H1 (cell line): ENCODE data around the gene VEZT. TPM values are rescaled to one million over a fixed set of nuclear protein-coding genes. Genes with fewer than 3 reads are reported as not detected.

Experiments used
- CTCF ChIA-PET: fragments of 300-600 bp; sonication (Branson Sonifier 250); formaldehyde crosslinking; loops from one replicate; lab custom pipeline; 2021; ENCODE audit not compliant: partially characterized antibody; lab: Charles Lee
- POLR2A ChIA-PET: fragments of 300-600 bp; sonication (Branson Sonifier 250); formaldehyde crosslinking; loops from one replicate; lab custom pipeline; 2021; ENCODE audit warnings: inconsistent platforms; ENCODE audit not compliant: partially characterized antibody; lab: Charles Lee
- DNase-seq, 2 experiments: peaks; one replicate each; pipeline versions ENCODE4 v3.0.0 to v3.0.0-alpha.2; 2010 to 2022; ENCODE audit warnings: low spot score in 2 of 2, low read depth in 1 of 2, mixed read lengths in 1 of 2
- FAIRE-seq: peaks from 2 replicates; lab custom pipeline; 2011; peaks lifted over from hg19 to GRCh38; lab: Jason Lieb, UNC
- H2AFZ ChIP-seq: 2 replicates; pipeline ENCODE4 v1.8.1; 2012; ENCODE audit warnings: low read length, inconsistent platforms
- H2AK5ac ChIP-seq: 2 replicates; pipeline ENCODE4 v1.6.1; 2013; ENCODE audit warnings: low read depth, low read length
- H2BK120ac ChIP-seq: replicated peaks from 2 replicates; pipeline ENCODE3; 2013; ENCODE audit warnings: low read depth, low read length, inconsistent platforms
- H2BK12ac ChIP-seq: 2 replicates; pipeline ENCODE4 v1.6.1; 2013; ENCODE audit warnings: low read depth, low read length
- H2BK15ac ChIP-seq: 2 replicates; pipeline ENCODE4 v1.6.1; 2013; ENCODE audit warnings: low read length
- H2BK20ac ChIP-seq: 2 replicates; pipeline ENCODE4 v1.6.1; 2013; ENCODE audit warnings: low read length
- H2BK5ac ChIP-seq: 2 replicates; pipeline ENCODE4 v1.6.1; 2013; ENCODE audit warnings: low read depth, low read length
- H3K14ac ChIP-seq: 2 replicates; pipeline ENCODE4 v1.6.1; 2013; ENCODE audit warnings: inconsistent platforms; ENCODE audit not compliant: insufficient read length
- H3K18ac ChIP-seq: 2 replicates; pipeline ENCODE4 v1.6.1; 2013; ENCODE audit warnings: low read length; ENCODE audit errors: extremely low read depth
- H3K23ac ChIP-seq: 2 replicates; pipeline ENCODE4 v1.6.1; 2013; ENCODE audit warnings: inconsistent platforms; ENCODE audit not compliant: insufficient read length
- H3K23me2 ChIP-seq: 2 replicates; pipeline ENCODE4 v1.6.1; 2013; ENCODE audit warnings: low read depth, low read length
- H3K27ac ChIP-seq: 2 replicates; pipeline ENCODE4 v1.6.1; 2011; ENCODE audit warnings: low read depth, low read length, inconsistent platforms
- H3K27me3 ChIP-seq, 4 experiments: replicated peaks in 1 of 4; 1 replicate in 1 of 4; 2 replicates in 3 of 4; pipeline versions ENCODE4 v1.6.1 to v1.8.1; 2011 to 2013; ENCODE audit warnings: low read length in 3 of 4, mild to moderate bottlenecking in 3 of 4, inconsistent platforms in 2 of 4, mixed read lengths in 2 of 4, moderate library complexity in 1 of 4; ENCODE audit not compliant: control insufficient read depth in 3 of 4, insufficient read depth in 3 of 4; ENCODE audit errors: extremely low read depth in 1 of 4
- H3K36me3 ChIP-seq, 4 experiments: 2 replicates each; pipeline versions ENCODE4 v1.6.1 to v1.8.1; 2011 to 2013; ENCODE audit warnings: mild to moderate bottlenecking in 4 of 4, low read length in 3 of 4, moderate library complexity in 2 of 4, control low read depth in 1 of 4, inconsistent platforms in 1 of 4; ENCODE audit not compliant: insufficient read depth in 4 of 4, control insufficient read depth in 2 of 4
- H3K4ac ChIP-seq: replicated peaks from 2 replicates; pipeline ENCODE3; 2013; ENCODE audit warnings: low read length, low read depth, mixed read lengths, inconsistent platforms; ENCODE audit not compliant: insufficient read length
- H3K4me1 ChIP-seq, 4 experiments: replicated peaks in 1 of 4; 1 replicate in 1 of 4; 2 replicates in 3 of 4; pipeline versions ENCODE4 v1.6.1 to v1.8.1; 2011 to 2013; ENCODE audit warnings: low read length in 3 of 4, inconsistent platforms in 2 of 4, mixed read lengths in 1 of 4; ENCODE audit not compliant: insufficient read depth in 4 of 4, control insufficient read depth in 3 of 4
- H3K4me2 ChIP-seq, 2 experiments: 2 replicates each; pipeline versions ENCODE4 v1.6.1 to v1.8.1; 2011 to 2013; ENCODE audit warnings: low read depth in 2 of 2, low read length in 2 of 2, control low read depth in 1 of 2, inconsistent platforms in 1 of 2, mild to moderate bottlenecking in 1 of 2; ENCODE audit not compliant: insufficient read depth in 1 of 2
- H3K4me3 ChIP-seq, 4 experiments: fragments of 200-600, 300-600 bp in 1 of 4; sonication (generic), shearing (Covaris generic), sonication (Bioruptor Twin) in 1 of 4; 2 replicates each; pipeline versions ENCODE4 v1.5.1 to v1.8.1; 2011 to 2016; ENCODE audit warnings: low read length in 4 of 4, low read depth in 3 of 4, control low read depth in 2 of 4, inconsistent platforms in 2 of 4, mild to moderate bottlenecking in 2 of 4, mixed read lengths in 1 of 4, moderate library complexity in 1 of 4; ENCODE audit not compliant: insufficient read depth in 2 of 4; ENCODE audit errors: extremely low read depth in 1 of 4
- H3K56ac ChIP-seq: replicated peaks from 2 replicates; pipeline ENCODE3; 2013; ENCODE audit warnings: low read depth, mild to moderate bottlenecking, mixed read lengths, low read length, inconsistent platforms; ENCODE audit not compliant: insufficient read length
- H3K79me1 ChIP-seq: 2 replicates; pipeline ENCODE4 v1.6.1; 2013; ENCODE audit warnings: low read depth, low read length, control low read depth
- H3K79me2 ChIP-seq, 2 experiments: 2 replicates each; pipeline versions ENCODE4 v1.6.1 to v1.8.1; 2012 to 2013; ENCODE audit warnings: low read length in 2 of 2, mild to moderate bottlenecking in 2 of 2, inconsistent platforms in 1 of 2; ENCODE audit not compliant: insufficient read depth in 2 of 2, control insufficient read depth in 1 of 2
- H3K9ac ChIP-seq, 4 experiments: replicated peaks in 1 of 4; 1 replicate in 1 of 4; 2 replicates in 3 of 4; pipeline versions ENCODE4 v1.6.1 to v1.8.1; 2011 to 2013; ENCODE audit warnings: low read depth in 3 of 4, low read length in 3 of 4, control low read depth in 2 of 4, mild to moderate bottlenecking in 2 of 4, moderate library complexity in 2 of 4, inconsistent platforms in 1 of 4; ENCODE audit errors: extremely low read depth in 1 of 4
- H3K9me3 ChIP-seq, 2 experiments: 2 replicates each; pipeline versions ENCODE4 v1.6.1 to v1.8.1; 2012 to 2013; ENCODE audit warnings: mild to moderate bottlenecking in 2 of 2, moderate library complexity in 2 of 2, control low read depth in 1 of 2, inconsistent platforms in 1 of 2, low read depth in 1 of 2, low read length in 1 of 2, mixed read lengths in 1 of 2; ENCODE audit not compliant: insufficient read depth in 2 of 2
- H4K20me1 ChIP-seq, 2 experiments: replicated peaks in 1 of 2; 2 replicates each; pipeline versions ENCODE3 to v1.8.1; 2011 to 2013; ENCODE audit warnings: inconsistent platforms in 2 of 2, low read length in 2 of 2, mild to moderate bottlenecking in 1 of 2; ENCODE audit not compliant: insufficient read depth in 2 of 2, control insufficient read depth in 1 of 2
- H4K5ac ChIP-seq: 2 replicates; pipeline ENCODE4 v1.6.1; 2013; ENCODE audit warnings: low read length, low read depth, mixed read lengths, inconsistent platforms; ENCODE audit not compliant: insufficient read length
- H4K8ac ChIP-seq: 2 replicates; pipeline ENCODE4 v1.8.0; 2013; ENCODE audit warnings: mild to moderate bottlenecking, moderate library complexity, low read length, inconsistent platforms; ENCODE audit not compliant: insufficient read depth; ENCODE audit errors: extremely low read depth
- H4K91ac ChIP-seq: replicated peaks from 2 replicates; pipeline ENCODE3; 2013; ENCODE audit warnings: low read length, mixed read lengths, inconsistent platforms; ENCODE audit not compliant: insufficient read length
- BACH1 ChIP-seq: IDR thresholded peaks from 2 replicates; pipeline ENCODE4 v1.6.1; 2012; ENCODE audit warnings: low read length, improper control_type of control experiment
- RFX5 ChIP-seq: IDR thresholded peaks from 2 replicates; pipeline ENCODE4 v1.6.1; 2011; ENCODE audit warnings: low read depth, low read length, improper control_type of control experiment, borderline replicate concordance
- WGBS, 2 experiments: shearing (Covaris generic) in 1 of 2; methylation state at CpG; one replicate each; pipeline versions ENCODE4 v1.1.6 to v1.1.7; 2013 to 2015; ENCODE audit warnings: low lambda C conversion rate in 2 of 2, mixed read lengths in 2 of 2, inconsistent platforms in 1 of 2, low coverage in 1 of 2, missing lambda C conversion rate in 1 of 2; ENCODE audit not compliant: insufficient replicate concordance in 2 of 2, insufficient coverage in 1 of 2, insufficient read length in 1 of 2; ENCODE audit errors: extremely low coverage in 1 of 2, missing lambda C conversion rate in 1 of 2; 5-methylcytosine and 5-hydroxymethylcytosine counted together
- polyA plus RNA-seq, 7 experiments: library from polyadenylated mRNA; depleted of rRNA in 3 of 7; stranded (reverse) in 5 of 7; unstranded in 2 of 7; fragments of >200 nt in 5 of 7; fragments of 200-250 nt in 2 of 7; gene quantifications; 1 replicate in 5 of 7; 2 replicates in 1 of 7; 4 replicates in 1 of 7; pipeline versions ENCODE4 v1.2.1 to v1.2.3, GENCODE V29; 2011 to 2013; ENCODE audit warnings: missing spikeins in 2 of 7, mixed read lengths in 2 of 7
- total RNA-seq: library from RNA; stranded (reverse); fragmentation: NEBNext Ultra II Directional; extraction: Animal tissue kit (Norgen Biotek cat#: 25700); gene quantifications from 2 replicates; pipeline ENCODE4 v1.2.1, GENCODE V29; 2021

The VEZT gene
- total and polyA plus RNA-seq, 2 of the 8 experiments (the other 6 are each of a cell fraction or from before 2014, with no cell fraction given), result 44.0 to 56.1 TPM

DNA sequence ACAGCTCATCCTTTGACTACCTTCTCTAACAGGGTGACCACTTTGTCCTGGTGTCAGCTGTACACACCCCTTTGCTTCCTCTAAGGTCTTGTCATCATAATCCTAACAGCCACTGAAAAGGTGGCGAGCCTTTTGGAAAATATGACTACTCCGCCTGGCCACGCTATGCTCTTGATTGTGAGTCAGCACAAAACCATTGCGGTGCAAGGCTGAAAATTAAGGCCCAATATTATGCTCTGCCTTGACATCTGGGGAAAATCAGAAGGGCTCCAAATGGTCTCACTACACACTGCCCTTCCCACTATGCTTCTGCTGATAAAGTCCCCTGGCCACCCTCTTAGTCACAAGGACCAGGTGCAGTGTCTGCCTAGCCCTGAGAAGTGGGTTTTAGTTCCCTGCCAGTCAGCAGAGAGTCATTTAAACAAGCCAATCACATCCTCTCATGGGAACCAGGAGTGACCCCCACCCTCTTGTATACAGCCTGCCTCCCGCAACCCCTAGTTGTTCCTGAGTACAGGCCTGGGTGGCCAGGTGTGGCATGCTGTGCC, 34.7 kb upstream of the VEZT start:
- WGBS, 2 experiments, result 72% methylated on average over 5 of the region's 5 CpGs; no CpG with 5 or more reads in 1 of the 2 experiments
- Histone ChIP-seq H2AK5ac (no peak overlapping the region), H2BK15ac (0 out of 2 replicates have a peak overlapping the region, but pooled peaks have one; percentile 8), H4K91ac (no peak overlapping the region), H3K36me3 (no peaks in the 10 kb centered on the region), H3K4me3 (no peak overlapping the region), H3K4me2 (no peak overlapping the region), H3K14ac (no peak overlapping the region), H3K56ac (no peak overlapping the region), H2AFZ (no peak overlapping the region), H3K18ac (no peak overlapping the region), H2BK20ac (no peak overlapping the region), H2BK120ac (no peak overlapping the region), H3K79me2 (peaks cover 0 to 26% of the 10 kb centered on the region in 2 experiments; a peak in 2 of 4 replicates), H2BK5ac (peak overlapping the region; percentile 84), H3K27ac (0 out of 2 replicates have a peak overlapping the region, but pooled peaks have one; percentile 9), H3K4me1 (peaks cover 0 to 7% (median 4%) of the 10 kb centered on the region in 4 experiments; a peak in 3 of 7 replicates), H2BK12ac (peak overlapping the region; percentile 7; the same call in 1 of the 2 replicates), H4K8ac (no peak overlapping the region), H4K20me1 (no peaks in the 10 kb centered on the region), H4K5ac (no peak overlapping the region), H3K23ac (no peak overlapping the region), H3K23me2 (no peaks in the 10 kb centered on the region), H3K9ac (peak overlapping the region in 1 of 4 experiments; percentile 31; a peak in 1 of 7 replicates), H3K4ac (no peak overlapping the region), H3K27me3 (no peaks in the 10 kb centered on the region), H3K79me1 (peaks cover 2% of the 10 kb centered on the region; the same call in 1 of the 2 replicates), H3K9me3 (no peaks in the 10 kb centered on the region)
- ChIA-PET CTCF (interaction anchor here (0.6 kb wide), 1 partner anchor 93 kb away, joined by 3 read pairs; no protein-coding TSS in a partner anchor), POLR2A (interaction anchor here (0.9 kb wide), 1 partner anchor 9 kb away, joined by 4 read pairs; no protein-coding TSS in a partner anchor)
- FAIRE-seq, result no peak
- DNase-seq, result no peak
- TF ChIP-seq RFX5 (no peak), BACH1 (0 out of 2 replicates have a peak, but pooled peaks have one; percentile 7)
